ENCODE measurements around the gene LILRA2. TPM values are rescaled to one million over a fixed set of nuclear protein-coding genes. Genes with fewer than 3 reads are reported as not detected.

LILRA2 gene
- total RNA-seq: under 1 TPM in 4 of 5 donors, not detected in 1; 0.16 to 0.47 (median 0.37) TPM
- 0.44 TPM for total RNA-seq (2013)
- total RNA-seq: 0 to 4.6 (median 0.10) reads per million in 29 experiments

GRCh38 chr19:54573330-54573872 is at the start of gene LILRA2:
Gene LILRA2 (plus strand): TSS chr19:54573790. CDS start chr19:54573879, 89 bp downstream.
- H3K27ac ChIP-seq (ENCODE audit: low read length): no peak within 1 kb of the TSS
- no peak for ATAC-seq (replicated peaks in 1 of 4)
- H3K9me3 ChIP-seq: no peaks in the 10 kb centered on the region
- CTCF ChIA-PET: no interaction called here
- WGBS (ENCODE audit: insufficient coverage): 16% methylated on average over 7 of the region's 10 CpGs
- no peaks in the 10 kb centered on the region for H3K36me3 Mint-ChIP-seq
- H3K4me1 ChIP-seq (ENCODE audit: control insufficient read depth in 1 of 2, extremely low read depth in 1 of 2, insufficient read depth in 2 of 2, low read length in 2 of 2): peaks cover 0 to 6% of the 10 kb centered on the region in 2 experiments
- H3K27me3 ChIP-seq (replicated peaks in 1 of 2; ENCODE audit: control insufficient read depth in 2 of 2, extremely low read depth in 1 of 2, insufficient read depth in 2 of 2, low read length in 1 of 2): peaks cover 0 to 48% of the 10 kb centered on the region in 2 experiments
- peaks cover 0 to 12% (median 9%) of the 10 kb centered on the region in 3 donors for H3K4me1 Mint-ChIP-seq
- H3K27me3 Mint-ChIP-seq: peaks cover 20 to 46% of the 10 kb centered on the region in 2 donors
- no peak within 1 kb of the TSS for H3K4me3 ChIP-seq (ENCODE audit: control insufficient read depth in 1 of 2, extremely low read depth in 1 of 2, low read length in 1 of 2)
- DNase-seq: no peak
- H3K4me3 Mint-ChIP-seq: no peak within 1 kb of the TSS
- no peak within 1 kb of the TSS for H3K27ac Mint-ChIP-seq
- POLR2A ChIA-PET: no interaction called here
- H3K36me3 ChIP-seq (ENCODE audit: control insufficient read depth in 2 of 2, extremely low read depth in 1 of 2, insufficient read depth in 1 of 2, low read length in 1 of 2): no peaks in the 10 kb centered on the region
- no peaks in the 10 kb centered on the region for H3K9me3 Mint-ChIP-seq

GRCh38 chr19:54525636-54526035 is 48.0 kb upstream of the LILRA2 start:
- Histone ChIP-seq H3K36me3 (ENCODE audit: control insufficient read depth in 2 of 2, extremely low read depth in 1 of 2, insufficient read depth in 1 of 2, low read length in 1 of 2) (no peaks in the 10 kb centered on the region), H3K27ac (ENCODE audit: low read length) (no peak overlapping the region), H3K4me1 (ENCODE audit: control insufficient read depth in 1 of 2, extremely low read depth in 1 of 2, insufficient read depth in 2 of 2, low read length in 2 of 2) (peaks cover 9 to 42% of the 10 kb centered on the region in 2 experiments), H3K27me3 (replicated peaks in 1 of 2; ENCODE audit: control insufficient read depth in 2 of 2, extremely low read depth in 1 of 2, insufficient read depth in 2 of 2, low read length in 1 of 2) (peaks cover 0 to 5% of the 10 kb centered on the region in 2 experiments), H3K4me3 (ENCODE audit: control insufficient read depth in 1 of 2, extremely low read depth in 1 of 2, low read length in 1 of 2) (no peak overlapping the region), H3K9me3 (no peaks in the 10 kb centered on the region)
- peaks cover 0 to 4% (median 0%) of the 10 kb centered on the region in 3 donors for H3K9me3 Mint-ChIP-seq
- no peak for DNase-seq
- H3K27ac Mint-ChIP-seq: no peak overlapping the region
- H3K27me3 Mint-ChIP-seq: peaks cover 8 to 47% of the 10 kb centered on the region in 2 donors
- POLR2A ChIA-PET: no interaction called here
- WGBS (ENCODE audit: insufficient coverage): 100% methylated on average over 1 of the region's 5 CpGs
- no peak for ATAC-seq (replicated peaks in 1 of 4)
- peaks cover 24 to 30% (median 26%) of the 10 kb centered on the region in 3 donors for H3K4me1 Mint-ChIP-seq
- no peak overlapping the region for H3K4me3 Mint-ChIP-seq
- no peaks in the 10 kb centered on the region for H3K36me3 Mint-ChIP-seq
- CTCF ChIA-PET: interaction anchor here in 1 of 2 donors (0.5 kb wide), 1 partner anchor 1216 kb away, joined by 3 read pairs; no protein-coding TSS in a partner anchor

GRCh38 chr19:54526972-54527371 is 46.6 kb upstream of the LILRA2 start:
- H3K27me3 ChIP-seq (replicated peaks in 1 of 2; ENCODE audit: control insufficient read depth in 2 of 2, extremely low read depth in 1 of 2, insufficient read depth in 2 of 2, low read length in 1 of 2): no peaks in the 10 kb centered on the region
- no peak for ATAC-seq (replicated peaks in 1 of 4)
- no peak overlapping the region for H3K27ac ChIP-seq (ENCODE audit: low read length)
- 60% methylated on average over 11 of the region's 26 CpGs for WGBS (ENCODE audit: insufficient coverage)
- CTCF ChIA-PET: no interaction called here
- Mint-ChIP-seq H3K27me3 (peaks cover 4 to 35% of the 10 kb centered on the region in 2 donors), H3K36me3 (no peaks in the 10 kb centered on the region), H3K4me1 (peaks cover 12 to 16% (median 13%) of the 10 kb centered on the region in 3 donors), H3K9me3 (peaks cover 0 to 4% (median 0%) of the 10 kb centered on the region in 3 donors), H3K27ac (no peak overlapping the region), H3K4me3 (no peak overlapping the region)
- H3K36me3 ChIP-seq (ENCODE audit: control insufficient read depth in 2 of 2, extremely low read depth in 1 of 2, insufficient read depth in 1 of 2, low read length in 1 of 2): no peaks in the 10 kb centered on the region
- POLR2A ChIA-PET: no interaction called here
- no peaks in the 10 kb centered on the region for H3K9me3 ChIP-seq
- peaks cover 2 to 28% of the 10 kb centered on the region in 2 experiments for H3K4me1 ChIP-seq (ENCODE audit: control insufficient read depth in 1 of 2, extremely low read depth in 1 of 2, insufficient read depth in 2 of 2, low read length in 2 of 2)
- no peak overlapping the region for H3K4me3 ChIP-seq (ENCODE audit: control insufficient read depth in 1 of 2, extremely low read depth in 1 of 2, low read length in 1 of 2)
- no peak for DNase-seq

GRCh38 chr19:54530866-54531265 is 42.7 kb upstream of the LILRA2 start:
- DNase-seq (no peak), ATAC-seq (replicated peaks in 1 of 4) (no peak)
- Histone ChIP-seq H3K4me1 (ENCODE audit: control insufficient read depth in 1 of 2, extremely low read depth in 1 of 2, insufficient read depth in 2 of 2, low read length in 2 of 2) (peaks cover 0 to 35% of the 10 kb centered on the region in 2 experiments), H3K4me3 (ENCODE audit: control insufficient read depth in 1 of 2, extremely low read depth in 1 of 2, low read length in 1 of 2) (no peak overlapping the region), H3K9me3 (no peaks in the 10 kb centered on the region), H3K27me3 (replicated peaks in 1 of 2; ENCODE audit: control insufficient read depth in 2 of 2, extremely low read depth in 1 of 2, insufficient read depth in 2 of 2, low read length in 1 of 2) (peaks cover 0 to 18% of the 10 kb centered on the region in 2 experiments), H3K36me3 (ENCODE audit: control insufficient read depth in 2 of 2, extremely low read depth in 1 of 2, insufficient read depth in 1 of 2, low read length in 1 of 2) (no peaks in the 10 kb centered on the region), H3K27ac (ENCODE audit: low read length) (no peak overlapping the region)
- POLR2A ChIA-PET: no interaction called here
- H3K4me3 Mint-ChIP-seq: no peak overlapping the region
- peaks cover 0 to 18% (median 6%) of the 10 kb centered on the region in 3 donors for H3K4me1 Mint-ChIP-seq
- H3K9me3 Mint-ChIP-seq: peaks cover 0 to 4% (median 0%) of the 10 kb centered on the region in 3 donors
- WGBS (ENCODE audit: insufficient coverage): no CpG with 5 or more reads among the region's 5 CpGs
- H3K27me3 Mint-ChIP-seq: peaks cover 27 to 44% of the 10 kb centered on the region in 2 donors
- H3K36me3 Mint-ChIP-seq: no peaks in the 10 kb centered on the region
- H3K27ac Mint-ChIP-seq: no peak overlapping the region
- CTCF ChIA-PET: no interaction called here

GRCh38 chr19:54532528-54532927 is 41.1 kb upstream of the LILRA2 start:
- peaks cover 0 to 35% of the 10 kb centered on the region in 2 experiments for H3K4me1 ChIP-seq (ENCODE audit: control insufficient read depth in 1 of 2, extremely low read depth in 1 of 2, insufficient read depth in 2 of 2, low read length in 2 of 2)
- Mint-ChIP-seq H3K4me3 (peak overlapping the region in 1 of 3 donors; percentile 13), H3K36me3 (no peaks in the 10 kb centered on the region), H3K27me3 (peaks cover 39 to 48% of the 10 kb centered on the region in 2 donors), H3K27ac (no peak overlapping the region), H3K9me3 (no peaks in the 10 kb centered on the region), H3K4me1 (peaks cover 0 to 18% (median 6%) of the 10 kb centered on the region in 3 donors)
- H3K27ac ChIP-seq (ENCODE audit: low read length): no peak overlapping the region
- H3K27me3 ChIP-seq (replicated peaks in 1 of 2; ENCODE audit: control insufficient read depth in 2 of 2, extremely low read depth in 1 of 2, insufficient read depth in 2 of 2, low read length in 1 of 2): peaks cover 0 to 31% of the 10 kb centered on the region in 2 experiments
- no peaks in the 10 kb centered on the region for H3K36me3 ChIP-seq (ENCODE audit: control insufficient read depth in 2 of 2, extremely low read depth in 1 of 2, insufficient read depth in 1 of 2, low read length in 1 of 2)
- ChIA-PET CTCF (interaction anchor here in 1 of 2 donors (0.7 kb wide), 1 partner anchor 376 kb away, joined by 3 read pairs; no protein-coding TSS in a partner anchor), POLR2A (no interaction called here)
- DNase-seq: peak in 13 of 35 experiments; percentile 3 to 51 (median 14)
- 40% methylated on average over 1 of the region's 4 CpGs for WGBS (ENCODE audit: insufficient coverage)
- H3K4me3 ChIP-seq (ENCODE audit: control insufficient read depth in 1 of 2, extremely low read depth in 1 of 2, low read length in 1 of 2): peak overlapping the region in 1 of 2 donors; percentile 2
- ATAC-seq (replicated peaks in 1 of 4): peak in 2 of 4 experiments; percentile 32 to 48
- no peaks in the 10 kb centered on the region for H3K9me3 ChIP-seq

GRCh38 chr19:54533476-54533875 is 40.1 kb upstream of the LILRA2 start:
- Histone ChIP-seq H3K27ac (ENCODE audit: low read length) (no peak overlapping the region), H3K9me3 (no peaks in the 10 kb centered on the region), H3K4me3 (ENCODE audit: control insufficient read depth in 1 of 2, extremely low read depth in 1 of 2, low read length in 1 of 2) (no peak overlapping the region), H3K36me3 (ENCODE audit: control insufficient read depth in 2 of 2, extremely low read depth in 1 of 2, insufficient read depth in 1 of 2, low read length in 1 of 2) (no peaks in the 10 kb centered on the region), H3K4me1 (ENCODE audit: control insufficient read depth in 1 of 2, extremely low read depth in 1 of 2, insufficient read depth in 2 of 2, low read length in 2 of 2) (peaks cover 0 to 28% of the 10 kb centered on the region in 2 experiments), H3K27me3 (replicated peaks in 1 of 2; ENCODE audit: control insufficient read depth in 2 of 2, extremely low read depth in 1 of 2, insufficient read depth in 2 of 2, low read length in 1 of 2) (peaks cover 0 to 34% of the 10 kb centered on the region in 2 experiments)
- DNase-seq (no peak), ATAC-seq (replicated peaks in 1 of 4) (no peak)
- Mint-ChIP-seq H3K4me1 (peaks cover 0 to 18% (median 6%) of the 10 kb centered on the region in 3 donors), H3K9me3 (no peaks in the 10 kb centered on the region), H3K27me3 (peaks cover 39 to 46% of the 10 kb centered on the region in 2 donors), H3K4me3 (no peak overlapping the region), H3K27ac (no peak overlapping the region), H3K36me3 (no peaks in the 10 kb centered on the region)
- CTCF ChIA-PET: no interaction called here
- POLR2A ChIA-PET: no interaction called here
- WGBS (ENCODE audit: insufficient coverage): 89% methylated on average over 6 of the region's 8 CpGs
